CD14-positive monocyte (primary cell): ENCODE results near the gene SRSF6. TPM values are rescaled to one million over a fixed set of nuclear protein-coding genes. Genes with fewer than 3 reads are reported as not detected.
A peak's percentile ranks its signal among the peaks of the same experiment; 100 is the strongest.

ENCODE experiments used
- DNase-seq, 3 donors: peaks; one replicate each; pipeline ENCODE4 v3.0.0-alpha.2; 2011 to 2022
- H2AFZ ChIP-seq: 2 replicates; pipeline ENCODE4 v1.6.0; 2012; ENCODE audit warnings: mild to moderate bottlenecking, low read depth, low read length, inconsistent platforms; ENCODE audit not compliant: insufficient read depth, poor library complexity, severe bottlenecking
- H3K27ac ChIP-seq, 2 donors: 1 replicate in 1 of 2; 2 replicates in 1 of 2; pipeline ENCODE4 v1.5.1; 2012 to 2013; ENCODE audit warnings: low read length in 2 of 2, control low read depth in 1 of 2, inconsistent platforms in 1 of 2, low read depth in 1 of 2, mild to moderate bottlenecking in 1 of 2
- H3K27me3 ChIP-seq, 2 donors: one replicate each; pipeline versions ENCODE4 v1.6.0 to v1.6.1; 2011 to 2013; ENCODE audit warnings: low read length in 2 of 2; ENCODE audit not compliant: control insufficient read depth in 2 of 2, insufficient read depth in 2 of 2
- H3K36me3 ChIP-seq, 2 donors: replicated peaks in 1 of 2; 1 replicate in 1 of 2; 2 replicates in 1 of 2; pipeline versions ENCODE4 v1.5.1 to v1.6.1; 2012 to 2013; ENCODE audit warnings: low read length in 2 of 2, control low read depth in 1 of 2, inconsistent platforms in 1 of 2, mild to moderate bottlenecking in 1 of 2; ENCODE audit not compliant: insufficient read depth in 2 of 2, control insufficient read depth in 1 of 2
- H3K4me1 ChIP-seq, 2 donors: 1 replicate in 1 of 2; 2 replicates in 1 of 2; pipeline versions ENCODE4 v1.5.1 to v1.6.1; 2012 to 2013; ENCODE audit warnings: low read length in 2 of 2, control low read depth in 1 of 2, inconsistent platforms in 1 of 2, mild to moderate bottlenecking in 1 of 2, moderate library complexity in 1 of 2; ENCODE audit not compliant: insufficient read depth in 2 of 2, control insufficient read depth in 1 of 2
- H3K4me2 ChIP-seq: replicated peaks from 2 replicates; pipeline ENCODE3; 2012; ENCODE audit warnings: low read length, moderate library complexity, mild to moderate bottlenecking; ENCODE audit not compliant: poor library complexity, severe bottlenecking; ENCODE audit errors: extremely low read depth
- H3K4me3 ChIP-seq, 3 experiments: fragments of 200-600 bp in 1 of 3; sonication (generic) in 1 of 3; replicated peaks in 1 of 3; 1 replicate in 2 of 3; 2 replicates in 1 of 3; pipeline ENCODE4 v1.5.1; 2011 to 2013; ENCODE audit warnings: low read length in 3 of 3, mild to moderate bottlenecking in 3 of 3, control low read depth in 2 of 3, low read depth in 2 of 3, inconsistent platforms in 1 of 3, moderate library complexity in 1 of 3
- H3K79me2 ChIP-seq: 2 replicates; pipeline ENCODE4 v1.6.0; 2012; ENCODE audit warnings: mild to moderate bottlenecking, control low read depth, inconsistent platforms, low read length, moderate library complexity; ENCODE audit not compliant: insufficient read depth
- H3K9ac ChIP-seq: 2 replicates; pipeline ENCODE4 v1.6.0; 2017; ENCODE audit warnings: low read length, mild to moderate bottlenecking; ENCODE audit not compliant: insufficient read depth, poor library complexity, severe bottlenecking
- H3K9me3 ChIP-seq, 2 donors: replicated peaks in 1 of 2; 1 replicate in 1 of 2; 2 replicates in 1 of 2; pipeline versions ENCODE4 v1.5.1 to v1.6.1; 2012 to 2013; ENCODE audit warnings: low read length in 2 of 2, control low read depth in 1 of 2; ENCODE audit not compliant: control insufficient read depth in 1 of 2, insufficient read depth in 1 of 2
- H4K20me1 ChIP-seq: 2 replicates; pipeline ENCODE4 v1.6.0; 2012; ENCODE audit warnings: mild to moderate bottlenecking, low read length, control low read depth, moderate library complexity; ENCODE audit not compliant: insufficient read depth
- H3K27ac Mint-ChIP-seq, 7 donors: one replicate each; pipeline ENCODE4 v1.8.0; 2020; ENCODE audit warnings: mild to moderate bottlenecking in 7 of 7, mixed read lengths in 7 of 7, moderate library complexity in 6 of 7, inconsistent platforms in 2 of 7
- H3K27me3 Mint-ChIP-seq, 3 donors: one replicate each; pipeline ENCODE4 v1.8.0; 2021 to 2022; ENCODE audit warnings: low read depth in 3 of 3, mild to moderate bottlenecking in 3 of 3, mixed read lengths in 3 of 3, moderate library complexity in 3 of 3, inconsistent platforms in 1 of 3
- H3K36me3 Mint-ChIP-seq, 2 donors: one replicate each; pipeline ENCODE4 v1.8.0; 2020; ENCODE audit warnings: mixed read lengths in 2 of 2, inconsistent platforms in 1 of 2, mild to moderate bottlenecking in 1 of 2
- H3K4me1 Mint-ChIP-seq: one replicate; pipeline ENCODE4 v1.8.0; 2020; ENCODE audit warnings: mild to moderate bottlenecking, mixed read lengths
- H3K4me3 Mint-ChIP-seq, 2 donors: one replicate each; pipeline ENCODE4 v1.8.0; 2020; ENCODE audit warnings: mild to moderate bottlenecking in 2 of 2, mixed read lengths in 2 of 2, moderate library complexity in 1 of 2
- H3K9me3 Mint-ChIP-seq, 7 donors: one replicate each; pipeline ENCODE4 v1.8.0; 2020 to 2022; ENCODE audit warnings: mixed read lengths in 7 of 7, mild to moderate bottlenecking in 6 of 7, moderate library complexity in 6 of 7, inconsistent platforms in 2 of 7
- WGBS: methylation state at CpG from one replicate; pipeline ENCODE4 v1.1.5; 2013; ENCODE audit warnings: missing lambda C conversion rate; ENCODE audit not compliant: insufficient coverage; 5-methylcytosine and 5-hydroxymethylcytosine counted together
- intact Hi-C, 2 donors: fragments of 100-400 bp; cut with micrococcal nuclease; formaldehyde crosslinking; loops; one replicate each; pipeline versions ENCODE4 v1.15.0 to v1.15.1; 2023
- polyA plus RNA-seq, 3 donors: library from polyadenylated mRNA; depleted of rRNA in 1 of 3; unstranded in 2 of 3; stranded (reverse) in 1 of 3; fragments of 300-500 nt in 2 of 3; fragments of >200 nt in 1 of 3; fragmentation: Illumina TruSeq in 2 of 3; gene quantifications; 1 replicate in 2 of 3; 2 replicates in 1 of 3; pipeline ENCODE4 v1.2.3, GENCODE V29; 2012 to 2021
- small RNA-seq: library from RNA; depleted of rRNA; stranded (forward); fragments of <200 nt; gene quantifications from one replicate; pipeline ENCODE3, GENCODE V24; 2012; ENCODE audit warnings: low read depth; ENCODE audit not compliant: insufficient read length
- TF ChIP-seq, protein P1 (sequence below): fragments of 200-600 bp; IDR thresholded peaks from one replicate; pipeline ENCODE4 v1.8.0; 2022; ENCODE audit warnings: antibody characterized with exemption, mild to moderate bottlenecking

Gene SRSF6
- polyA plus RNA-seq, 3 donors = 37.3 to 162 (median 45.5) TPM

DNA sequence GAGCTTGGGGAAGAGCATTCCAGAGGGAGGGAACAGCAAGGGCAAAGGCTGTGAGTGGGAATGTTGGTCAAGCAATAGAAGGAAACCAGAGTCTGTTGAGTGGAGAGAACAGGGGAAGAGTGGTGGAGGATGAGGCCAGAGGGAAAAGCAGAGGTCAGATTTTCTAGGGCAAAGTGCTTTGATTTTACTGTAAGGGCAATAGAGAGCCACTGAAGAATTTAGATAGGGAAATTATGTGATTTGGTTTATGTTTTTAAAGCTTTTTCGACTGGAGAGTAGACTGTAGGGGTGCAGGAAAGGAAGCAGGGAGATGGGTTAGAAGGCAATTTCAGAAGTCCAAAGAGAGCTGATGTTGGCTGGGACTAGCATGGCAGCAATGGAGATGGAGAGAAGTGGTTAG is 54.2 kb downstream of the SRSF6 start:
- H3K4me2 ChIP-seq = no peak overlapping the region
- H3K27me3 ChIP-seq = peaks cover 12 to 23% of the 10 kb centered on the region in 2 donors
- Mint-ChIP-seq H3K9me3 (peaks cover 0 to 13% (median 3%) of the 10 kb centered on the region in 7 donors), H3K4me3 (no peak overlapping the region), H3K27me3 (peaks cover 19 to 30% (median 29%) of the 10 kb centered on the region in 3 donors), H3K4me1 (peaks cover 24% of the 10 kb centered on the region), H3K27ac (peak overlapping the region in 1 of 7 donors; percentile 13), H3K36me3 (no peaks in the 10 kb centered on the region)
- H3K4me1 ChIP-seq = peaks cover 17 to 36% of the 10 kb centered on the region in 2 donors
- DNase-seq = no peak
- TF ChIP-seq, protein P1, sequence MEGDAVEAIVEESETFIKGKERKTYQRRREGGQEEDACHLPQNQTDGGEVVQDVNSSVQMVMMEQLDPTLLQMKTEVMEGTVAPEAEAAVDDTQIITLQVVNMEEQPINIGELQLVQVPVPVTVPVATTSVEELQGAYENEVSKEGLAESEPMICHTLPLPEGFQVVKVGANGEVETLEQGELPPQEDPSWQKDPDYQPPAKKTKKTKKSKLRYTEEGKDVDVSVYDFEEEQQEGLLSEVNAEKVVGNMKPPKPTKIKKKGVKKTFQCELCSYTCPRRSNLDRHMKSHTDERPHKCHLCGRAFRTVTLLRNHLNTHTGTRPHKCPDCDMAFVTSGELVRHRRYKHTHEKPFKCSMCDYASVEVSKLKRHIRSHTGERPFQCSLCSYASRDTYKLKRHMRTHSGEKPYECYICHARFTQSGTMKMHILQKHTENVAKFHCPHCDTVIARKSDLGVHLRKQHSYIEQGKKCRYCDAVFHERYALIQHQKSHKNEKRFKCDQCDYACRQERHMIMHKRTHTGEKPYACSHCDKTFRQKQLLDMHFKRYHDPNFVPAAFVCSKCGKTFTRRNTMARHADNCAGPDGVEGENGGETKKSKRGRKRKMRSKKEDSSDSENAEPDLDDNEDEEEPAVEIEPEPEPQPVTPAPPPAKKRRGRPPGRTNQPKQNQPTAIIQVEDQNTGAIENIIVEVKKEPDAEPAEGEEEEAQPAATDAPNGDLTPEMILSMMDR = no peak
- no peaks in the 10 kb centered on the region for H3K79me2 ChIP-seq
- peaks cover 0 to 14% of the 10 kb centered on the region in 2 donors for H3K9me3 ChIP-seq
- WGBS = 100% methylated on average over 1 of the region's 1 CpG
- no peaks in the 10 kb centered on the region for H3K36me3 ChIP-seq
- no peak overlapping the region for H2AFZ ChIP-seq
- H4K20me1 ChIP-seq = no peaks in the 10 kb centered on the region
- no peak overlapping the region for H3K9ac ChIP-seq
- no peak overlapping the region for H3K27ac ChIP-seq
- no peak overlapping the region for H3K4me3 ChIP-seq
- intact Hi-C loops = no loop called here

- Mint-ChIP-seq H3K9me3 (peaks cover 0 to 5% (median 2%) of the 10 kb centered on the region in 7 donors), H3K4me3 (peak overlapping the region; percentile 90 to 94), H3K27ac (peak overlapping the region in 6 of 7 donors; percentile 10 to 89 (median 48)), H3K4me1 (peaks cover 14% of the 10 kb centered on the region), H3K27me3 (peaks cover 11 to 17% (median 14%) of the 10 kb centered on the region in 3 donors), H3K36me3 (no peaks in the 10 kb centered on the region)
- no peaks in the 10 kb centered on the region for H4K20me1 ChIP-seq
- H3K4me3 ChIP-seq = peak overlapping the region; percentile 31 to 79 (median 75)
- peaks cover 0 to 3% of the 10 kb centered on the region in 2 donors for H3K9me3 ChIP-seq
- TF ChIP-seq, protein P1 = no peak
- no peaks in the 10 kb centered on the region for H3K79me2 ChIP-seq
- intact Hi-C loops = no loop called here
- peaks cover 5 to 11% of the 10 kb centered on the region in 2 donors for H3K27me3 ChIP-seq
- 55% methylated on average over 7 of the region's 10 CpGs for WGBS
- peak overlapping the region in 1 of 2 donors; percentile 45 for H3K27ac ChIP-seq
- peak overlapping the region; percentile 78 for H2AFZ ChIP-seq
- peak overlapping the region; percentile 72 for H3K4me2 ChIP-seq
- H3K9ac ChIP-seq = peak overlapping the region; percentile 28
- H3K4me1 ChIP-seq = peaks cover 13 to 20% of the 10 kb centered on the region in 2 donors
- no peaks in the 10 kb centered on the region for H3K36me3 ChIP-seq
- DNase-seq = no peak
These were observed 55.8 kb downstream of the SRSF6 start for GRCh38 chr20:43513372-43513930.

Small RNA genes lying within 50 kb of the gene (small RNA-seq; reads per million reads assigned to genes)
- gene RF00019 (not detected), gene RNU6-1251P (0.94 reads per million)

Other genes with a start within 250 kb of the SRSF6 start
- gene L3MBTL1, start 49.8 kb downstream of the SRSF6 start, polyA plus RNA-seq = 1 to 10 TPM in 1 of 3 donors, under 1 TPM in 2; 0.31 to 9.0 (median 0.36) TPM
- gene SGK2, start 101.1 kb downstream of the SRSF6 start, polyA plus RNA-seq = under 1 TPM in 1 of 3 donors, not detected in 2; 0.17 TPM
- gene IFT52, start 133.0 kb downstream of the SRSF6 start, polyA plus RNA-seq = 10 to 100 TPM; 17.6 to 28.1 (median 24.1) TPM
- gene MYBL2, start 209.2 kb downstream of the SRSF6 start, polyA plus RNA-seq = under 1 TPM in 2 of 3 donors, not detected in 1; 0.08 to 0.10 TPM